ENCODE results near the gene PRCD.

The PRCD gene

GRCh38 chr17:76539631-76540271 is at the start of gene PRCD:
Gene PRCD (plus strand): TSS chr17:76540044. CDS start chr17:76540142, 98 bp downstream.
- H3K4me3 ChIP-seq (ENCODE audit: low read depth, low read length): no peak within 1 kb of the TSS
- DNase-seq (ENCODE audit: low read depth): no peak
- no peak for TF ChIP-seq CTCF (IDR thresholded peaks at IDR 0.05; ENCODE audit: control insufficient read depth, extremely low read depth, insufficient read depth)

GRCh38 chr17:76490112-76490710 is 49.6 kb upstream of the PRCD start:
- no peak for TF ChIP-seq CTCF (IDR thresholded peaks at IDR 0.05; ENCODE audit: control insufficient read depth, extremely low read depth, insufficient read depth)
- H3K4me3 ChIP-seq (ENCODE audit: low read depth, low read length): no peak overlapping the region
- no peak for DNase-seq (ENCODE audit: low read depth)

- DNase-seq (ENCODE audit: low read depth): no peak
- TF ChIP-seq CTCF (IDR thresholded peaks at IDR 0.05; ENCODE audit: control insufficient read depth, extremely low read depth, insufficient read depth): no peak
- H3K4me3 ChIP-seq (ENCODE audit: low read depth, low read length): no peak overlapping the region
These were observed 48.3 kb upstream of the PRCD start for GRCh38 chr17:76491271-76492122.

GRCh38 chr17:76492123-76492988 is 47.5 kb upstream of the PRCD start:
- no peak for TF ChIP-seq CTCF (IDR thresholded peaks at IDR 0.05; ENCODE audit: control insufficient read depth, extremely low read depth, insufficient read depth)
- no peak overlapping the region for H3K4me3 ChIP-seq (ENCODE audit: low read depth, low read length)
- no peak for DNase-seq (ENCODE audit: low read depth)

GRCh38 chr17:76492989-76493501 is 46.8 kb upstream of the PRCD start:
- no peak for TF ChIP-seq CTCF (IDR thresholded peaks at IDR 0.05; ENCODE audit: control insufficient read depth, extremely low read depth, insufficient read depth)
- no peak overlapping the region for H3K4me3 ChIP-seq (ENCODE audit: low read depth, low read length)
- no peak for DNase-seq (ENCODE audit: low read depth)

GRCh38 chr17:76493505-76494167 is 46.2 kb upstream of the PRCD start:
- DNase-seq (ENCODE audit: low read depth): no peak
- no peak overlapping the region for H3K4me3 ChIP-seq (ENCODE audit: low read depth, low read length)
- TF ChIP-seq CTCF (IDR thresholded peaks at IDR 0.05; ENCODE audit: control insufficient read depth, extremely low read depth, insufficient read depth): no peak

All from LNCaP clone FGC (cell line).